ENCODE results near the gene FRMPD1.
A peak's percentile ranks its signal among the peaks of the same experiment; 100 is the strongest.
"Not testable (repeated sequence)": the region's sequence is repeated elsewhere in the genome, so short reads cannot be mapped to it uniquely, and the experiment has no call there.

The FRMPD1 gene

GRCh38 chr9:37732952-37733351 lies 82.2 kb downstream of the FRMPD1 start:
- DNase-seq (ENCODE audit: low read depth), result no peak

- no peak for DNase-seq (ENCODE audit: low read depth)
Measured at GRCh38 chr9:37739222-37739621, 88.5 kb downstream of the FRMPD1 start.

- DNase-seq (ENCODE audit: low read depth), result no peak
Measured at GRCh38 chr9:37740128-37740527, 89.4 kb downstream of the FRMPD1 start.

- no peak for DNase-seq (ENCODE audit: low read depth)
Measured at GRCh38 chr9:37740631-37741328, 90.0 kb downstream of the FRMPD1 start.

- DNase-seq (ENCODE audit: low read depth), result no peak
Measured at GRCh38 chr9:37745970-37746369, 95.2 kb downstream of the FRMPD1 start.

GRCh38 chr9:37746448-37747270 lies 95.9 kb downstream of the FRMPD1 start:
- peak; percentile 91 for DNase-seq (ENCODE audit: low read depth)

- DNase-seq (ENCODE audit: low read depth), result peak; percentile 77
Measured at GRCh38 chr9:37747271-37747753, 96.6 kb downstream of the FRMPD1 start.

GRCh38 chr9:37749129-37749528 lies 98.4 kb downstream of the FRMPD1 start:
- DNase-seq (ENCODE audit: low read depth), result no peak

GRCh38 chr9:37751186-37751585 lies 100.4 kb downstream of the FRMPD1 start:
- no peak for DNase-seq (ENCODE audit: low read depth)

- DNase-seq (ENCODE audit: low read depth), result not testable (repeated sequence)
Measured at GRCh38 chr9:37751704-37752103, 101.0 kb downstream of the FRMPD1 start.

- DNase-seq (ENCODE audit: low read depth), result not testable (repeated sequence)
Measured at GRCh38 chr9:37752112-37752511, 101.4 kb downstream of the FRMPD1 start.

GRCh38 chr9:37752642-37753488 lies 102.1 kb downstream of the FRMPD1 start:
- no peak for DNase-seq (ENCODE audit: low read depth)

GRCh38 chr9:37753489-37754190 lies 102.9 kb downstream of the FRMPD1 start, which contains the start of gene TRMT10B:
TRMT10B (plus strand) TSS chr9:37753805; CDS start chr9:37761932, 8,127 bp downstream.
- peak; percentile 77 for DNase-seq (ENCODE audit: low read depth)

- DNase-seq (ENCODE audit: low read depth), result no peak
Measured at GRCh38 chr9:37758747-37759146, 108.0 kb downstream of the FRMPD1 start.

- peak; percentile 71 for DNase-seq (ENCODE audit: low read depth)
Measured at GRCh38 chr9:37760416-37761161, 109.8 kb downstream of the FRMPD1 start.

GRCh38 chr9:37761511-37761910 lies 110.8 kb downstream of the FRMPD1 start:
- DNase-seq (ENCODE audit: low read depth), result peak; percentile 74

- DNase-seq (ENCODE audit: low read depth), result not testable (repeated sequence)
Measured at GRCh38 chr9:37765263-37765662, 114.5 kb downstream of the FRMPD1 start.

GRCh38 chr9:37769306-37769705 lies 118.6 kb downstream of the FRMPD1 start:
- no peak for DNase-seq (ENCODE audit: low read depth)

- no peak for DNase-seq (ENCODE audit: low read depth)
Measured at GRCh38 chr9:37769995-37770394, 119.2 kb downstream of the FRMPD1 start.

GRCh38 chr9:37775216-37775919 lies 124.6 kb downstream of the FRMPD1 start:
- DNase-seq (ENCODE audit: low read depth), result no peak
